Gastroesophageal sphincter (tissue), 4 donors: Measurements from ENCODE around the gene ASB16. TPM values are rescaled to one million over a fixed set of nuclear protein-coding genes. Genes with fewer than 3 reads are reported as not detected.

Experiments used
- ATAC-seq: fragments of 150-250 bp; one replicate; pipeline ENCODE4 v1.9.1; 2016; ENCODE audit warnings: mild to moderate bottlenecking, moderate library complexity
- H3K27ac ChIP-seq, 4 donors: fragments of 200-600 bp; sonication (generic) in 3 of 4; 1 replicate in 3 of 4; 2 replicates in 1 of 4; pipeline ENCODE4 v1.5.1; 2016 to 2019
- H3K27me3 ChIP-seq: fragments of 200-600 bp; sonication (generic); one replicate; pipeline ENCODE4 v1.5.1; 2019
- H3K36me3 ChIP-seq, 2 donors: fragments of 200-600 bp; sonication (generic); one replicate each; pipeline ENCODE4 v1.5.1; 2019; ENCODE audit warnings: control low read depth in 1 of 2
- H3K4me1 ChIP-seq, 3 donors: fragments of 200-600 bp; sonication (generic); 1 replicate in 2 of 3; 2 replicates in 1 of 3; pipeline ENCODE4 v1.5.1; 2016 to 2019; ENCODE audit warnings: control low read depth in 2 of 3
- H3K4me3 ChIP-seq, 2 donors: fragments of 200-600 bp; sonication (generic); one replicate each; pipeline ENCODE4 v1.5.1; 2019; ENCODE audit warnings: mild to moderate bottlenecking in 1 of 2, moderate library complexity in 1 of 2
- H3K9me3 ChIP-seq, 3 donors: fragments of 200-600 bp; sonication (generic); one replicate each; pipeline ENCODE4 v1.5.1; 2017 to 2019; ENCODE audit warnings: control low read depth in 2 of 3
- EP300 ChIP-seq: sonication (generic); formaldehyde crosslinking; IDR thresholded peaks from one replicate; pipeline ENCODE4 v1.6.1; 2017; ENCODE audit warnings: antibody characterized with exemption, mild to moderate bottlenecking
- POLR2A ChIP-seq, 2 donors: fragments of 450-650 bp; IDR thresholded peaks; one replicate each; pipeline ENCODE4 v1.6.1; 2017; ENCODE audit warnings: antibody characterized with exemption in 2 of 2, mild to moderate bottlenecking in 2 of 2, moderate library complexity in 1 of 2
- POLR2AphosphoS5 ChIP-seq: sonication (generic); formaldehyde crosslinking; IDR thresholded peaks from one replicate; pipeline ENCODE4 v1.6.1; 2017; ENCODE audit warnings: antibody characterized with exemption
- WGBS, 2 donors: methylation state at CpG; one replicate each; pipeline ENCODE4 v1.1.5; 2018; ENCODE audit warnings: low coverage in 1 of 2; 5-methylcytosine and 5-hydroxymethylcytosine counted together
- total RNA-seq, 4 donors: library from RNA; depleted of rRNA; stranded (reverse); fragments of >200 nt; gene quantifications; one replicate each; pipeline ENCODE4 v1.1.0, GENCODE V29; 2016
- TF ChIP-seq, protein P1 (sequence below), 4 experiments: fragments of 200-600 bp in 2 of 4; fragments of 450-650 bp in 2 of 4; sonication (generic) in 1 of 4; IDR thresholded peaks; one replicate each; pipeline ENCODE4 v1.5.1; 2017 to 2019; ENCODE audit warnings: antibody characterized with exemption in 4 of 4, mild to moderate bottlenecking in 2 of 4, moderate library complexity in 2 of 4

Gene ASB16
- total RNA-seq, 4 donors from 2014 or later, result 1.8 to 6.9 (median 3.9) TPM

GRCh38 chr17:44152875-44153274, 17.6 kb upstream of the ASB16 start:
- WGBS, 2 donors, result 87 to 88% methylated on average over 3 to 4 of the region's 4 CpGs
- H3K4me3 ChIP-seq, result no peak overlapping the region
- H3K27me3 ChIP-seq, result no peaks in the 10 kb centered on the region
- H3K4me1 ChIP-seq, result no peaks in the 10 kb centered on the region
- no peak for ATAC-seq
- peaks cover 0 to 9% of the 10 kb centered on the region in 2 donors for H3K36me3 ChIP-seq
- no peaks in the 10 kb centered on the region for H3K9me3 ChIP-seq
- H3K27ac ChIP-seq, result no peak overlapping the region
- TF ChIP-seq EP300, result no peak
- no peak for TF ChIP-seq POLR2A (IDR thresholded peaks at IDR 0.05)
- TF ChIP-seq POLR2AphosphoS5, result no peak
- TF ChIP-seq, protein P1, sequence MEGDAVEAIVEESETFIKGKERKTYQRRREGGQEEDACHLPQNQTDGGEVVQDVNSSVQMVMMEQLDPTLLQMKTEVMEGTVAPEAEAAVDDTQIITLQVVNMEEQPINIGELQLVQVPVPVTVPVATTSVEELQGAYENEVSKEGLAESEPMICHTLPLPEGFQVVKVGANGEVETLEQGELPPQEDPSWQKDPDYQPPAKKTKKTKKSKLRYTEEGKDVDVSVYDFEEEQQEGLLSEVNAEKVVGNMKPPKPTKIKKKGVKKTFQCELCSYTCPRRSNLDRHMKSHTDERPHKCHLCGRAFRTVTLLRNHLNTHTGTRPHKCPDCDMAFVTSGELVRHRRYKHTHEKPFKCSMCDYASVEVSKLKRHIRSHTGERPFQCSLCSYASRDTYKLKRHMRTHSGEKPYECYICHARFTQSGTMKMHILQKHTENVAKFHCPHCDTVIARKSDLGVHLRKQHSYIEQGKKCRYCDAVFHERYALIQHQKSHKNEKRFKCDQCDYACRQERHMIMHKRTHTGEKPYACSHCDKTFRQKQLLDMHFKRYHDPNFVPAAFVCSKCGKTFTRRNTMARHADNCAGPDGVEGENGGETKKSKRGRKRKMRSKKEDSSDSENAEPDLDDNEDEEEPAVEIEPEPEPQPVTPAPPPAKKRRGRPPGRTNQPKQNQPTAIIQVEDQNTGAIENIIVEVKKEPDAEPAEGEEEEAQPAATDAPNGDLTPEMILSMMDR (IDR thresholded peaks at IDR 0.05), result no peak

DNA sequence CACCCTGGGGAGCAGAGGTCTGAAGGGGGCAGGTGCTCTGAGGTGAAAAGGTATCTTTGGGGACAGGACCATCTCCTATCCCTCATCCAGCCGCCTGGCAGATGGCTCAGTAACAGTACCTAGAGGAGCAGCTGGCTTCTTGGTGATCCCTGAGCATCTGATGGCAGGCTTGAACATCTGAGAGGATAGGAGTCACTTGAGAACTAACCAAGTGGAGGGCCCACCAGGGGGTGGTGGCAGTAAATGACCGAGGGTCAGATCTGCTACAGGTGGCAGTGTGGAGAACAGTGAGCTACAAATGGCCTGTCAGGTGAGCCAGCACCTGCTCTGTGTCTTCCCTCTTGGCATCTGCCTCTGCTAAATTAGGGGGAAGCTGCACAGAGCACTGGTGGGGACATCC, 15.0 kb upstream of the ASB16 start:
- Histone ChIP-seq H3K27me3 (no peaks in the 10 kb centered on the region), H3K27ac (no peak overlapping the region), H3K9me3 (no peaks in the 10 kb centered on the region), H3K36me3 (no peaks in the 10 kb centered on the region), H3K4me3 (no peak overlapping the region), H3K4me1 (no peaks in the 10 kb centered on the region)
- no peak for TF ChIP-seq POLR2AphosphoS5
- WGBS, 2 donors, result no CpG with 5 or more reads among the region's 2 CpGs
- ATAC-seq, result no peak

DNA sequence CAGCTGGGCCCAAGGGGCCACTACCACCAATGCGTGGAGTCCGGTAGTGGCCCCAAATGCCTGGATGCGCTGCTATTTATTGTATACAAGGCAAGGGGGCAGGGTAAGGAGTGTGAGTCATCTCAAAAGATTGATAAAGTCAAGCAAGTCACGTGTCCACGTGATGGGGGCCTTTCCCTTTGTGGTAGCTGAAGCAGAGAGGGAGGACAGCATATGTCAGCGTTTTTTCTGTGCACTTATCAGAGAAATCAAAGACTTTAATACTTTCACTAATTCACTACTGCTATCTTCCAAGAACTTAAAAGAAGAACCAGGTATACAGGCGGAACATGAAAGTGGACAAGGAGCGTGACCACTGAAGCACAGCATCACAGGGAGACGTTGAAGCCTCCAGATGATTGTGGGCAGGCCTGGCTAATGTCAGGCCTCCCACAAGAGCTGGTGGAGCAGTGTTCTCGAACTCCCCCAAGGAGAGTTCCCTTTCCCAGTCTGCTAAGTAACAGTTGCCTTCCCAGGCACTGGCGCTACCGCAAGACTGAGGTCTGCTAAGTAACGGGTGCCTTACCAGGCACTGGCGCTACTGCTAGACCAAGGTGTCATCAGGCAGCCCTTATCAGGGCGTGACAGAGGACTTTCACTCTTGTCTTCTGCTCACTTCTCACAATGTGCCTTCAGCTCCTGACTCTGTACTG, 10.8 kb upstream of the ASB16 start:
- WGBS, 2 donors, result 84 to 85% methylated on average over 10 to 11 of the region's 15 CpGs
- no peaks in the 10 kb centered on the region for H3K27me3 ChIP-seq
- no peaks in the 10 kb centered on the region for H3K36me3 ChIP-seq
- H3K4me1 ChIP-seq, result no peaks in the 10 kb centered on the region
- no peak overlapping the region for H3K4me3 ChIP-seq
- TF ChIP-seq EP300 (no peak), POLR2A (IDR thresholded peaks at IDR 0.05) (no peak)
- TF ChIP-seq, protein P1 (IDR thresholded peaks at IDR 0.05), result no peak
- no peak for ATAC-seq
- no peaks in the 10 kb centered on the region for H3K9me3 ChIP-seq
- no peak overlapping the region for H3K27ac ChIP-seq

DNA sequence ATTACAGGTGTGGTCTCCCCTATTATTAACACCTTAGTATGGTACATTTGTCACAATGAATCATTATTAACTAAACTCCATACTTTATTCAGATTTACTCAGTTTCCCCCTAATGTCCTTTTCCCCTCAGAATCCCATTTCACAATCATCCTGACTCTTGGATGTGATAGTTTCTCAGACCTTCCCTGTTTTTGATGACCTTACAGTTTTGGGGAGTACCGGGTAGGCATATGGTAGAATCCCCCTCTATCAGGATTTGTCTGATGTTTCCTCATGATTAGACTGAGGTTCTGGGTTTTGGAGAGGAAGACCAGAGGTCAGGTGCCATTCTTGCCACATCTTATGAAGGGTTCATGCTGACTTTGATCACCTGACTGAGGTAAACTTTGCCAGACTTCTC, 6.0 kb upstream of the ASB16 start:
- peaks cover 0 to 17% (median 3%) of the 10 kb centered on the region in 3 donors for H3K4me1 ChIP-seq
- H3K9me3 ChIP-seq, result no peaks in the 10 kb centered on the region
- H3K4me3 ChIP-seq, result no peak overlapping the region
- ATAC-seq, result no peak
- no peak overlapping the region for H3K27ac ChIP-seq
- H3K36me3 ChIP-seq, result no peaks in the 10 kb centered on the region
- TF ChIP-seq EP300 (no peak), POLR2A (IDR thresholded peaks at IDR 0.05) (no peak), POLR2AphosphoS5 (no peak)
- TF ChIP-seq, protein P1 (IDR thresholded peaks at IDR 0.05), result no peak
- WGBS, 2 donors, result 83 to 100% methylated on average over 1 of the region's 1 CpG
- no peaks in the 10 kb centered on the region for H3K27me3 ChIP-seq

DNA sequence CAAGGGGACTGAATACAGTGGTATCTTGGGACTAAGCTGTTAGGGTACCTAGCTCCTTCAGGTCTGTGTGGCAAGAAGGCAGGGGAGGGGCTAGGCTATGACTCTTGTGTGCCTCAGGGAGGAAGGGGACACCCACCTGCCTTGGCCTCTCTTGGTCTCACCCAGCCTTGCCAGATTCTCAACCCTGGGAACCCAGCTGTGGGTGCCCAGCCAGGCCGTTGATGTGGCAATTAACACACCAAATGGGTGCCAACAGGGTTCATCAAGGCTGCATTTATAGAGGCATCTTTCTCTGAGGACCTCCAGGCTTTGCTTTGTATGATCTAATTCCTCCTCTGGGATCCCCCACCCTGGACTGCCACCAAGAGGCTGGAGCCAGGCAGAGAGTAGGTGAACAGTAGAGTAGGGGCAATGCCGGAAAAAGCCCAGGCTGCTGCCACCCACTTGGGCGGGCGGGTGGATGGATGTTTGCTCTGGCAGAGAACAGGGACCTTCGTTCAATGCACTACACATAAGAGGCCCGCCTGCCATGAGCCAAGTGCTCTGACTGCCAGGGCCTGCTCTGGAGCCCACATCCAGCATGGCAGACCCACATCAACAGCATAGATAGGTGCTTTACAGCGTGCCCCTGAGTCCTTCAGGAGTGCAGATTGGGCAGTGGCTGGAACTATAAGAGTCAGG, 3.2 kb upstream of the ASB16 start:
- H3K9me3 ChIP-seq, result no peaks in the 10 kb centered on the region
- H3K27me3 ChIP-seq, result no peaks in the 10 kb centered on the region
- no peak for TF ChIP-seq POLR2A (IDR thresholded peaks at IDR 0.05)
- no peak for TF ChIP-seq EP300
- TF ChIP-seq POLR2AphosphoS5, result no peak
- TF ChIP-seq, protein P1 (IDR thresholded peaks at IDR 0.05), result no peak
- no peaks in the 10 kb centered on the region for H3K36me3 ChIP-seq
- peaks cover 0 to 45% (median 7%) of the 10 kb centered on the region in 3 donors for H3K4me1 ChIP-seq
- H3K4me3 ChIP-seq, result no peak overlapping the region
- H3K27ac ChIP-seq, result no peak overlapping the region
- 100% methylated on average over 3 of the region's 7 CpGs; no CpG with 5 or more reads in 1 of the 2 donors for WGBS, 2 donors
- ATAC-seq, result no peak
